ENCODE results near the gene ACSM3. TPM values are rescaled to one million over a fixed set of nuclear protein-coding genes. Genes with fewer than 3 reads are reported as not detected.
"Not testable (repeated sequence)": the region's sequence is repeated elsewhere in the genome, so short reads cannot be mapped to it uniquely, and the experiment has no call there.

Gene ACSM3
- polyA plus RNA-seq, 1 of the 3 experiments (the other 2 are of a cell fraction): 0.44 TPM

DNA sequence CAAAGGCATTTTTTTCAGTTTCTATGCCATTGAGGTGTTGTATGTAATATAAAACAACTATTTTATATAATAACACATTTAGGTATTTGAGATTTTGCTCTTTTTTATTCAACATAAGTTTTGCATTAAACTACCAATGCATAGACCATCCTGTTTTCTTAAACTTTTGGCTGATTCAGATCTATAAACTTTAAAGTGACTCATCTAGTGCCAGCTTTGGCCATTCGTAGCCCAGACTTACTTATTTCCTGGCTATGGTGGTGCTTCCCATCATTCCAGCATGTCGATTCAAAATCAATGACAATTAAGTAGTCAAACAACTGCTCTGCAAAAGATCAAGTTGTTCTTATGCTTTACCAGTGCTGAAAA is 39.4 kb downstream of the ACSM3 start:
- TF ChIP-seq FOXM1 (IDR thresholded peaks at IDR 0.05; ENCODE audit: low read depth) (no peak), JUND (IDR thresholded peaks at IDR 0.05) (peak; percentile 13; the same call in 1 of the 2 replicates), FOSL2 (IDR thresholded peaks at IDR 0.05; ENCODE audit: borderline replicate concordance, low read depth) (peak; percentile 58; the same call in 1 of the 2 replicates), NFIC (IDR thresholded peaks at IDR 0.05; ENCODE audit: borderline replicate concordance) (0 out of 2 replicates have a peak, but pooled peaks have one; percentile 18), TCF12 (IDR thresholded peaks at IDR 0.05) (peak; percentile 41)
- TF ChIP-seq, protein P1, sequence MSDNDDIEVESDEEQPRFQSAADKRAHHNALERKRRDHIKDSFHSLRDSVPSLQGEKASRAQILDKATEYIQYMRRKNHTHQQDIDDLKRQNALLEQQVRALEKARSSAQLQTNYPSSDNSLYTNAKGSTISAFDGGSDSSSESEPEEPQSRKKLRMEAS (IDR thresholded peaks at IDR 0.05; ENCODE audit: low read depth): no peak
- Histone ChIP-seq H3F3A (replicated peaks; ENCODE audit: insufficient read depth) (peaks cover 43% of the 10 kb centered on the region), H3K79me2 (ENCODE audit: insufficient read depth) (peaks cover 22% of the 10 kb centered on the region; the same call in 1 of the 2 replicates), H3K9me3 (no peaks in the 10 kb centered on the region), H3K4me3 (ENCODE audit: low read depth in 2 of 2, low read length in 1 of 2) (no peak overlapping the region), H3K27me3 (ENCODE audit: insufficient read depth) (no peaks in the 10 kb centered on the region), H4K20me1 (ENCODE audit: insufficient read depth) (no peaks in the 10 kb centered on the region), H3K36me3 (replicated peaks in 1 of 2; ENCODE audit: control insufficient read depth in 1 of 2, insufficient read depth in 2 of 2, low read length in 1 of 2) (peaks cover 23 to 29% of the 10 kb centered on the region in 2 experiments), H3K4me1 (ENCODE audit: control insufficient read depth in 1 of 2, insufficient read depth in 2 of 2, low read depth in 1 of 2, low read length in 1 of 2) (peaks cover 2 to 4% of the 10 kb centered on the region in 2 experiments; a peak in 3 of 4 replicates), H2AFZ (ENCODE audit: low read depth) (no peak overlapping the region; the same call in 1 of the 2 replicates), H3K9me2 (no peaks in the 10 kb centered on the region), H3K9ac (no peak overlapping the region), H3K27ac (ENCODE audit: low read depth in 2 of 2, low read length in 1 of 2) (0 out of 4 replicates have a peak overlapping the region, but pooled peaks of 1 of the 2 experiments have one; percentile 11), H3K4me2 (no peak overlapping the region)
- 17% methylated on average over 2 of the region's 2 CpGs for WGBS (ENCODE audit: low lambda C conversion rate)
- ChIA-PET CTCF (no interaction called here), POLR2A (no interaction called here)
- no peak for DNase-seq

DNA sequence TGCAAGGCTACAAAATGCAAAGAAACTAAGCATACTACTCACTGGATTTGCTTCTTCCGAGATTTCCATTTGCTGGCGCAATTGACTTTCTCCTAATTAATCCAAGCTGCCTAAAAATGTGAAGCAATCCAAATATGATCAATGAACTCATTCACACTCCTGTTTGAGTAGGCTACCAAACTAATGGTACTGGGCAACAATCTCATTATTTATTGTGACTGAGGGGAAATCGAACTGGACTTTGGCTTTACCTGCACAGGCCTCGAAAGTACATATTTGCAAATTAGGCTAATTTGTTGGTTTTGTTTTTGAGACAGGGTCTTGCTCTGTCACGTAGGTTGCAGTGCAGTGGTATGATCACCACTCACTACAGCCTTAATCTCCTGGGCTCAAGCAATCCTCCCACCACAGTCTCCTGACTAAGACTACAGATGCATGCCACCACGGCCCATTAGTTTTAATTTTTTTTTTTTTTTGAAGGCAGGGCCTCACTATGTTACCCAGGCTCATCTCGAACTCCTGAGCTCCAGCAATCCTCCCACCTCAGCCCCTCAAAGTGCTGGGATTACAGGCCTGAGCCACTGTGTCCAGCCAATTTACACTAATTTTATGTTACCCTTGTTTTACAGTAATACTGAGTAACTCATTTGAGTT is 39.9 kb downstream of the ACSM3 start:
- H3K4me2 ChIP-seq: no peak overlapping the region
- CTCF ChIA-PET: no interaction called here
- H4K20me1 ChIP-seq (ENCODE audit: insufficient read depth): no peaks in the 10 kb centered on the region
- no peaks in the 10 kb centered on the region for H3K27me3 ChIP-seq (ENCODE audit: insufficient read depth)
- no peak overlapping the region for H3K4me3 ChIP-seq (ENCODE audit: low read depth in 2 of 2, low read length in 1 of 2)
- TF ChIP-seq, protein P2, sequence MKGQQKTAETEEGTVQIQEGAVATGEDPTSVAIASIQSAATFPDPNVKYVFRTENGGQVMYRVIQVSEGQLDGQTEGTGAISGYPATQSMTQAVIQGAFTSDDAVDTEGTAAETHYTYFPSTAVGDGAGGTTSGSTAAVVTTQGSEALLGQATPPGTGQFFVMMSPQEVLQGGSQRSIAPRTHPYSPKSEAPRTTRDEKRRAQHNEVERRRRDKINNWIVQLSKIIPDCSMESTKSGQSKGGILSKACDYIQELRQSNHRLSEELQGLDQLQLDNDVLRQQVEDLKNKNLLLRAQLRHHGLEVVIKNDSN (IDR thresholded peaks at IDR 0.05; ENCODE audit: borderline replicate concordance, low read depth): no peak
- TF ChIP-seq, protein P3, sequence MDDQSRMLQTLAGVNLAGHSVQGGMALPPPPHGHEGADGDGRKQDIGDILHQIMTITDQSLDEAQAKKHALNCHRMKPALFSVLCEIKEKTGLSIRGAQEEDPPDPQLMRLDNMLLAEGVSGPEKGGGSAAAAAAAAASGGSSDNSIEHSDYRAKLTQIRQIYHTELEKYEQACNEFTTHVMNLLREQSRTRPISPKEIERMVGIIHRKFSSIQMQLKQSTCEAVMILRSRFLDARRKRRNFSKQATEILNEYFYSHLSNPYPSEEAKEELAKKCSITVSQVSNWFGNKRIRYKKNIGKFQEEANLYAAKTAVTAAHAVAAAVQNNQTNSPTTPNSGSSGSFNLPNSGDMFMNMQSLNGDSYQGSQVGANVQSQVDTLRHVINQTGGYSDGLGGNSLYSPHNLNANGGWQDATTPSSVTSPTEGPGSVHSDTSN (IDR thresholded peaks at IDR 0.05): no peak
- H2AFZ ChIP-seq (ENCODE audit: low read depth): no peak overlapping the region; the same call in 1 of the 2 replicates
- peaks cover 26% of the 10 kb centered on the region; the same call in 1 of the 2 replicates for H3K79me2 ChIP-seq (ENCODE audit: insufficient read depth)
- POLR2A ChIA-PET: no interaction called here
- peaks cover 2 to 4% of the 10 kb centered on the region in 2 experiments; a peak in 3 of 4 replicates for H3K4me1 ChIP-seq (ENCODE audit: control insufficient read depth in 1 of 2, insufficient read depth in 2 of 2, low read depth in 1 of 2, low read length in 1 of 2)
- no peak overlapping the region for H3K9ac ChIP-seq
- peaks cover 44% of the 10 kb centered on the region for H3F3A ChIP-seq (replicated peaks; ENCODE audit: insufficient read depth)
- no peaks in the 10 kb centered on the region for H3K9me3 ChIP-seq
- H3K9me2 ChIP-seq: no peaks in the 10 kb centered on the region
- WGBS (ENCODE audit: low lambda C conversion rate): 95% methylated on average over 7 of the region's 7 CpGs
- DNase-seq: no peak
- peaks cover 18 to 24% of the 10 kb centered on the region in 2 experiments for H3K36me3 ChIP-seq (replicated peaks in 1 of 2; ENCODE audit: control insufficient read depth in 1 of 2, insufficient read depth in 2 of 2, low read length in 1 of 2)
- H3K27ac ChIP-seq (ENCODE audit: low read depth in 2 of 2, low read length in 1 of 2): no peak overlapping the region

DNA sequence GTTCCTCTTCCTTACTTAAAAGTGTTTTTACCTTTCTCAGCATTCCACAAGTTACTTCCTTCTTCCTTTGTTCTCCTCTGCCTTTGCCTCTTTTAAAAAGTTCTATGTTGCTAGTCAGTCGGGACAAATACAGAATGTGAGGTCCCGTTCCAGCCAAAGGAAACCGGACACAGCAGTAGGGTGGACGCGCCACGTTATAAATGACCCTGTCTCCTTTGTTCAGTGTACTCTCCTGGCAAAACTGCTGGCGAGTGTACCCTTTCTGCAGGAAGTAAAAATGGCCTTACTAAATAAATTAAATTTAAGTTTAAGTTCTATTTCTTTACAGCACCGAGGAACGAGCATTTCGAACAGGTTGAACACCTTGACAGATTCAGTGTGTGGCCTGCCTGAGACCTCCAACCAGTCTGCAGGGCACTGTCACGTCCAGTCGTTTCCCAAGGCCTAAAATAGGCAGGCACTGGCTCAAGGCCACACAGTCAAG is 41.9 kb downstream of the ACSM3 start:
- H3K27ac ChIP-seq (ENCODE audit: low read depth in 2 of 2, low read length in 1 of 2): peak overlapping the region; percentile 80 to 84
- CTCF ChIA-PET: interaction anchor here (1.0 to 2.1 kb wide), 3 partner anchors 11 to 44 kb away, joined by 3 to 8 read pairs (median 4); no protein-coding TSS in a partner anchor
- H3K4me2 ChIP-seq: peak overlapping the region; percentile 93
- WGBS (ENCODE audit: low lambda C conversion rate): 9% methylated on average over 12 of the region's 12 CpGs
- H3K4me1 ChIP-seq (ENCODE audit: control insufficient read depth in 1 of 2, insufficient read depth in 2 of 2, low read depth in 1 of 2, low read length in 1 of 2); H3K36me3 ChIP-seq (replicated peaks in 1 of 2; ENCODE audit: control insufficient read depth in 1 of 2, insufficient read depth in 2 of 2, low read length in 1 of 2); H3K27me3 ChIP-seq (ENCODE audit: insufficient read depth); H4K20me1 ChIP-seq (ENCODE audit: insufficient read depth); H3K9me3 ChIP-seq; DNase-seq; H3K9me2 ChIP-seq: not testable (repeated sequence)
- H3K9ac ChIP-seq: peak overlapping the region; percentile 80
- peak overlapping the region; percentile 95 for H2AFZ ChIP-seq (ENCODE audit: low read depth)
- POLR2A ChIA-PET: interaction anchor here (1.2 to 1.8 kb wide), 3 partner anchors 10 to 94 kb away, joined by 5 to 8 read pairs (median 6); partner anchors contain the start of genes DCUN1D3 and LYRM1
- peaks cover 43% of the 10 kb centered on the region for H3F3A ChIP-seq (replicated peaks; ENCODE audit: insufficient read depth)
- H3K4me3 ChIP-seq (ENCODE audit: low read depth in 2 of 2, low read length in 1 of 2): peak overlapping the region; percentile 76 to 82
- H3K79me2 ChIP-seq (ENCODE audit: insufficient read depth): peaks cover 26% of the 10 kb centered on the region; the same call in 1 of the 2 replicates
